Measurements from ENCODE around the gene MTHFD2L.
"Not testable (repeated sequence)": the region's sequence is repeated elsewhere in the genome, so short reads cannot be mapped to it uniquely, and the experiment has no call there.

The MTHFD2L gene

GRCh38 chr4:74189331-74190043, 31.6 kb downstream of the MTHFD2L start:
- Mint-ChIP-seq H3K27me3 (no peaks in the 10 kb centered on the region), H3K4me1 (ENCODE audit: low read depth) (no peaks in the 10 kb centered on the region), H3K9me3 (no peaks in the 10 kb centered on the region), H3K27ac (no peak overlapping the region), H3K36me3 (ENCODE audit: low read depth) (no peaks in the 10 kb centered on the region), H3K4me3 (no peak overlapping the region)
- no peak for DNase-seq

- H3K4me1 Mint-ChIP-seq (ENCODE audit: low read depth) = no peaks in the 10 kb centered on the region
- H3K9me3 Mint-ChIP-seq = no peaks in the 10 kb centered on the region
- no peaks in the 10 kb centered on the region for H3K27me3 Mint-ChIP-seq
- H3K27ac Mint-ChIP-seq = no peak overlapping the region
- H3K36me3 Mint-ChIP-seq (ENCODE audit: low read depth) = no peaks in the 10 kb centered on the region
- no peak overlapping the region for H3K4me3 Mint-ChIP-seq
- DNase-seq = no peak
Observed at GRCh38 chr4:74190332-74190731, 32.4 kb downstream of the MTHFD2L start.

DNA sequence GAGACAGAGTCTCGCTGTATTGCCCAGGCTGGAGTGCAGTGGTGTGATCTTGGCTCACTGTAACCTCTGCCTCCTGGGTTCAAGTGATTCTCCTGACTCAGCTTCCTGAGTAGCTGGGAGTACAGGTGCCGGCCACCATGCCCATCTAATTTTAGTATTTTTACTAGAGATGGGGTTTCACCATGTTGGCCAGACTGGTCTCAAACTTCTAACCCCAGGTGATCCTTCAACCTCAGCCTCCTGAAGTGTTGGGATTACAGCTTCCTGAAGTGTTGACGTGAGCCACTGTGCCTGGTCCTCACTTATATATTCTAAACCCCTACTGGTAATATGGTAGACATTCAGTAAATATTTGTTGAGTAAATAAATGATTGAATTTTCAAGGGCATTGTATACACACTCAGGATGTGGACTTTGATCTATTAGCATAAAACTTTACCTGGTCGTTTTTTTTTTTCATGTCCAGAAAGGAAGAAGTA, 33.0 kb downstream of the MTHFD2L start:
- Mint-ChIP-seq H3K4me1 (ENCODE audit: low read depth) (no peaks in the 10 kb centered on the region), H3K36me3 (ENCODE audit: low read depth) (no peaks in the 10 kb centered on the region), H3K9me3 (no peaks in the 10 kb centered on the region), H3K27ac (no peak overlapping the region), H3K27me3 (no peaks in the 10 kb centered on the region), H3K4me3 (no peak overlapping the region)
- no peak for DNase-seq

DNA sequence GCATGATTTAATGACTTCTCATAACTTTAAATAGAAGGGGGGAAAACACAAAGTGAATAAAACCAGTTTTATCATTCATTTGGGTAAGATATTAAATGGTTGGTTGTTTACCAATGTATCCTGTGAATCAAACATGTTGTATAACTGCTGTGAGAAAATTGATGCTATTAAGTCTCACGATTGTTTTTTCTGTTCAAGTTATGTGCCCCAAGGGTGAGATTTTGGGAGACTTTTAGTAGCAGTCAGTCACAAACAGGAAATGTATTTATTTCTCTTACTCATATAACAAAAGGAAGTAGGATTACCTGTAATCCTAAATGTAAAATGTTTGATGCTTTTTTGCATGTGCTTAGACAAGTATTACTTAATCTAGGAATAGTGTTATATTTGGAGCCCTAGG, 39.2 kb downstream of the MTHFD2L start:
- Mint-ChIP-seq H3K4me3 (no peak overlapping the region), H3K27ac (no peak overlapping the region), H3K36me3 (ENCODE audit: low read depth) (peaks cover 15% of the 10 kb centered on the region), H3K27me3 (no peaks in the 10 kb centered on the region), H3K9me3 (no peaks in the 10 kb centered on the region), H3K4me1 (ENCODE audit: low read depth) (no peaks in the 10 kb centered on the region)
- DNase-seq = no peak

- no peak for DNase-seq
- Mint-ChIP-seq H3K27me3 (no peaks in the 10 kb centered on the region), H3K36me3 (ENCODE audit: low read depth) (peaks cover 27% of the 10 kb centered on the region), H3K4me3 (no peak overlapping the region), H3K9me3 (no peaks in the 10 kb centered on the region), H3K4me1 (ENCODE audit: low read depth) (peaks cover 10% of the 10 kb centered on the region), H3K27ac (no peak overlapping the region)
Observed at GRCh38 chr4:74202062-74202586, 44.2 kb downstream of the MTHFD2L start.

GRCh38 chr4:74203467-74203866, 45.5 kb downstream of the MTHFD2L start:
- no peaks in the 10 kb centered on the region for H3K27me3 Mint-ChIP-seq
- H3K36me3 Mint-ChIP-seq (ENCODE audit: low read depth) = peaks cover 32% of the 10 kb centered on the region
- no peak overlapping the region for H3K4me3 Mint-ChIP-seq
- DNase-seq = no peak
- H3K4me1 Mint-ChIP-seq (ENCODE audit: low read depth) = peaks cover 10% of the 10 kb centered on the region
- no peak overlapping the region for H3K27ac Mint-ChIP-seq
- no peaks in the 10 kb centered on the region for H3K9me3 Mint-ChIP-seq

GRCh38 chr4:74205046-74205445, 47.1 kb downstream of the MTHFD2L start:
- Mint-ChIP-seq H3K9me3 (no peaks in the 10 kb centered on the region), H3K27me3 (no peaks in the 10 kb centered on the region), H3K4me1 (ENCODE audit: low read depth) (peaks cover 10% of the 10 kb centered on the region), H3K4me3 (no peak overlapping the region), H3K27ac (no peak overlapping the region), H3K36me3 (ENCODE audit: low read depth) (peaks cover 43% of the 10 kb centered on the region)
- DNase-seq = no peak

DNA sequence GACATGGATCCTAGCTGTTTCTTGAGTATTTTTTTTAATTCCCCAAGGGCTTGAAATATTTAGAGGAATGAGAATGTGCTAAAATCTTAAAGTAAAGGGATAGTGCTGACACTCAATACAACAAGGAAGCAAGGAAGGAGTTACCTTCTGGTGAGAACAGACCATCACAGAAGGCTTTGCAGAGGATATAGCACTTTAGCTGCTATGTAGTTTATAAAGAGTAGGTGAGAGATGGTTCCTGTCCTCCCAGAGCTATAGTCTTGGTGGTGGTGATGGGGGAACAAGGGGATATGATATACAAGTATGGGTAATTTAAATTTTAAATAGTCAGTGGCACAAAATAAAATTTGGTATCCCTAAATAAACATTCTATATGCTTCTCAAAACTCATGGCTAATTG, 47.6 kb downstream of the MTHFD2L start:
- no peaks in the 10 kb centered on the region for H3K9me3 Mint-ChIP-seq

DNA sequence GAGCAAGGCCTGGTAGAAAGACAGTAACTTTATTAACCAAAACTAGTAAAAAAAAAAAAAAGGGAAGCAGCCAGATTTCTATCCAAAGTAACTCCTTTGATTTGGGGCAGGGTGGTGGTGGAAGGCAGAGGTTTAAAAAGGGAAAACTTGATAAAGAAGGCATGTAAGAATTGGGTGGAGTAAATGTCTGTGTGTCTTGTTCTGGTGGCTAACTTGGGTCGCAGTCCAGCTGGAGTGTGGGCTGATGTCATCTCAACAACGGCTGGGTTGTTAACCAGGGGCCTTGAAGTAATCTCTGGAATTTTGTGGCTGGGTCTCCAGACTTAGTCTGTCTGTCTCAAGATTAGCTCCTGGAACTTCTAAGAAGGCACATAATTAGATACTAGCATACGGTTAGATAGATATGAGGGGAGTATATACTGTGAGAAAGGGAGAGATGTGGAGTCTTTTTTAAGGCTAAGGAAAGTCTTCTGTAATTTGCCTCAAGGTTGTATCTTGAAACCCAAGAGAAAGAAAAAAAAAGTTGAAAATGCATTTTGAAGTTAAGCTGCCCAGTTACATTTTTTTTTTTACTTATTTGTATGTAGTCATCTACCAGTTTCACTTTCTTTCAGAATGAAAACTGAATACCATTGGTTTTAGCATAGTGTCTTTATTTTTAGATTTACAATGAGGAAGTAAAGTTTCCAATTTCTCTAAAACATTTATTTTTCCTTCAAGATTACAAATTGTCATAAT, 48.3 kb downstream of the MTHFD2L start:
- Mint-ChIP-seq H3K9me3 (peaks cover 4% of the 10 kb centered on the region), H3K4me1 (ENCODE audit: low read depth) (peaks cover 10% of the 10 kb centered on the region), H3K27me3 (no peaks in the 10 kb centered on the region), H3K36me3 (ENCODE audit: low read depth) (peaks cover 44% of the 10 kb centered on the region), H3K4me3 (no peak overlapping the region), H3K27ac (peak overlapping the region; percentile 20)
- DNase-seq = no peak

More for the DNA sequence above, 47.6 kb downstream of the MTHFD2L start:
- Mint-ChIP-seq H3K36me3 (ENCODE audit: low read depth) (peaks cover 43% of the 10 kb centered on the region), H3K27ac (no peak overlapping the region), H3K4me1 (ENCODE audit: low read depth) (peaks cover 10% of the 10 kb centered on the region), H3K27me3 (no peaks in the 10 kb centered on the region), H3K4me3 (no peak overlapping the region)
- DNase-seq = no peak

- peaks cover 13% of the 10 kb centered on the region for H3K9me3 Mint-ChIP-seq
- H3K27me3 Mint-ChIP-seq; H3K27ac Mint-ChIP-seq; H3K4me3 Mint-ChIP-seq; H3K4me1 Mint-ChIP-seq (ENCODE audit: low read depth); DNase-seq: not testable (repeated sequence)
- peaks cover 22% of the 10 kb centered on the region for H3K36me3 Mint-ChIP-seq (ENCODE audit: low read depth)
Observed at GRCh38 chr4:74214457-74215159, 56.7 kb downstream of the MTHFD2L start.

DNA sequence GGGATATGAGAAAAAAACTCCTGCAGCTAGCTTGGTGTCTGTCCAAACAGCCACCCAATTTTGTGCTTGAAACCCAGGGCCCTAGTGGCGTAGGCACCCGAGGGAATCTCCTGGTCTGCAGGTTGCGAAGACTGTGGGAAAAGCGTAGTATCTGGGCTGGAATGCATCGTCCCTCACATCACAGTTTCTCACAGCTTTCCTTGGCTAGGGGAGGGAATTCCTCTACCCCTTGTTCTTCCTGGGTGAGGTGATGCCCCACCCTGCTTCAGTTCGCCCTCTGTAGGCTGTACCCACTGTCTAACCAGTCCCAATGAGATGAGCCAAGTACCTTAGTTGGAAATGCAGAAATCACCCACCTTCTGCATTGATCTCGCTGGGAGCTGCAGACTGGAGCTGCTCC, 57.3 kb downstream of the MTHFD2L start:
- H3K27ac Mint-ChIP-seq, DNase-seq, H3K27me3 Mint-ChIP-seq, H3K4me3 Mint-ChIP-seq: not testable (repeated sequence)
- H3K4me1 Mint-ChIP-seq (ENCODE audit: low read depth) = peaks cover 10% of the 10 kb centered on the region
- peaks cover 13% of the 10 kb centered on the region for H3K9me3 Mint-ChIP-seq
- peaks cover 16% of the 10 kb centered on the region for H3K36me3 Mint-ChIP-seq (ENCODE audit: low read depth)

GRCh38 chr4:74217365-74217764, 59.4 kb downstream of the MTHFD2L start:
- no peak overlapping the region for H3K4me3 Mint-ChIP-seq
- no peak for DNase-seq
- H3K36me3 Mint-ChIP-seq (ENCODE audit: low read depth) = peaks cover 1% of the 10 kb centered on the region
- H3K4me1 Mint-ChIP-seq (ENCODE audit: low read depth) = peaks cover 7% of the 10 kb centered on the region
- H3K27ac Mint-ChIP-seq = no peak overlapping the region
- no peaks in the 10 kb centered on the region for H3K27me3 Mint-ChIP-seq
- H3K9me3 Mint-ChIP-seq = peaks cover 3% of the 10 kb centered on the region

- Mint-ChIP-seq H3K4me3 (no peak overlapping the region), H3K36me3 (ENCODE audit: low read depth) (no peaks in the 10 kb centered on the region), H3K27me3 (no peaks in the 10 kb centered on the region), H3K4me1 (ENCODE audit: low read depth) (peaks cover 7% of the 10 kb centered on the region), H3K9me3 (no peaks in the 10 kb centered on the region), H3K27ac (no peak overlapping the region)
- no peak for DNase-seq
Observed at GRCh38 chr4:74218201-74218600, 60.3 kb downstream of the MTHFD2L start.

DNA sequence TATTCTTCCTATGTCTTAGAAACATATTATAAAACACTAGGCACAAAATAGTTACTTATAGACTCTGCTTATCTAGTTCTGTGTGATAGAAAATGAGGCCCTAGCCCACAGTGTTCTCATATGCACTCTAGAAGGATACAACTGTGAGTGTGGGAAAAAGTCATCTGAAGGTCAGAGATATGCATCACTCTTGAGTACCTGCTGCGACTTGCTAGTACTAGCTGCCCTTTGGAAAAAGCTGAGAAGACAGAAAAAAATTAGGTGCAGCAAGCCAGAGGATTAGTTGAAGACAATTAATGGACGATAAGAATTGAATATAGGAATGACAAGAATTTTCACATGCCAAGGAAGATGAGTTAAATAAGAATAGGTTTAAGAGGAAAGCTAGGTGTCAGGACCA, 61.3 kb downstream of the MTHFD2L start:
- H3K4me3 Mint-ChIP-seq = no peak overlapping the region
- H3K27me3 Mint-ChIP-seq = no peaks in the 10 kb centered on the region
- no peak overlapping the region for H3K27ac Mint-ChIP-seq
- no peak for DNase-seq
- H3K36me3 Mint-ChIP-seq (ENCODE audit: low read depth) = no peaks in the 10 kb centered on the region
- peaks cover 7% of the 10 kb centered on the region for H3K4me1 Mint-ChIP-seq (ENCODE audit: low read depth)
- no peaks in the 10 kb centered on the region for H3K9me3 Mint-ChIP-seq
